HCT116 (cell line): Measurements from ENCODE around the gene BBS10. TPM values are rescaled to one million over a fixed set of nuclear protein-coding genes. Genes with fewer than 3 reads are reported as not detected.

Experiments used
- ATAC-seq: fragments of 200-7000 bp; cut with Tn5 transposase; 2 replicates; pipeline ENCODE4 v1.9.1; 2020; ENCODE audit warnings: mild to moderate bottlenecking, moderate library complexity
- BruUV-seq: library from RNA; stranded (reverse); fragments of 400-500 nt; replicated peaks from 2 replicates; lab custom pipeline; 2021; lab: Mats Ljungman, UMichigan
- CTCF ChIA-PET: fragments of 300-600 bp; sonication (Branson Sonifier 250); formaldehyde crosslinking; loops from one replicate; lab custom pipeline; 2021; ENCODE audit warnings: antibody characterized with exemption; lab: Charles Lee
- POLR2A ChIA-PET: fragments of 300-600, 350-600 bp; sonication (Branson Sonifier 250); formaldehyde crosslinking; loops from one replicate; lab custom pipeline; 2021; ENCODE audit warnings: antibody characterized with exemption; lab: Charles Lee
- RAD21 ChIA-PET, 2 experiments: fragments of 300-600 bp; sonication (Branson Sonifier 250); formaldehyde crosslinking; loops; one replicate each; lab custom pipeline; 2023; ENCODE audit warnings: low total read pairs in 2 of 2; ENCODE audit not compliant: uncharacterized antibody in 2 of 2, unreplicated experiment in 2 of 2, low non-redundant PET in 1 of 2; lab: Charles Lee
- DNase-seq: peaks from one replicate; pipeline ENCODE4 v3.0.0-alpha.2; 2010; ENCODE audit warnings: low read depth, low spot score
- H2AFZ ChIP-seq: fragments of 200-600 bp; shearing (Covaris generic), sonication (generic); 2 replicates; pipeline ENCODE4 v1.6.1; 2017; ENCODE audit warnings: low read depth, mixed run types, mixed read lengths, antibody characterized with exemption, low read length; ENCODE audit not compliant: poor library complexity, severe bottlenecking
- H3K27ac ChIP-seq: 2 replicates; pipeline ENCODE4 v1.5.1; 2012; ENCODE audit warnings: low read depth, low read length
- H3K27me3 ChIP-seq: fragments of 200-600 bp; sonication (generic); 2 replicates; pipeline ENCODE4 v1.6.1; 2016; ENCODE audit warnings: mixed run types, low read length, mixed read lengths; ENCODE audit not compliant: insufficient read depth
- H3K36me3 ChIP-seq, 2 experiments: fragments of 200-500 bp in 1 of 2; fragments of 200-600 bp in 1 of 2; sonication (Bioruptor generic) in 1 of 2; sonication (generic) in 1 of 2; 2 replicates each; pipeline versions ENCODE4 v1.5.1 to v1.6.1; 2014 to 2016; ENCODE audit warnings: low read length in 2 of 2, inconsistent platforms in 1 of 2, mixed read lengths in 1 of 2, mixed run types in 1 of 2; ENCODE audit not compliant: insufficient read depth in 2 of 2, control insufficient read depth in 1 of 2
- H3K4me1 ChIP-seq, 2 experiments: fragments of 200-600 bp in 1 of 2; sonication (generic) in 1 of 2; 2 replicates each; pipeline versions ENCODE4 v1.5.1 to v1.6.1; 2012 to 2017; ENCODE audit warnings: low read length in 2 of 2, inconsistent platforms in 1 of 2, mild to moderate bottlenecking in 1 of 2, mixed read lengths in 1 of 2, mixed run types in 1 of 2, moderate library complexity in 1 of 2; ENCODE audit not compliant: insufficient read depth in 2 of 2, control insufficient read depth in 1 of 2
- H3K4me2 ChIP-seq: fragments of 200-600 bp; sonication (generic); 2 replicates; pipeline ENCODE4 v1.6.1; 2017; ENCODE audit warnings: mixed run types, low read length, mixed read lengths
- H3K4me3 ChIP-seq, 2 experiments: fragments of 200-600 bp in 1 of 2; sonication (generic) in 1 of 2; replicated peaks in 1 of 2; 2 replicates each; pipeline ENCODE4 v1.5.1; 2011 to 2016; ENCODE audit warnings: low read length in 2 of 2, control low read depth in 1 of 2, low read depth in 1 of 2, mild to moderate bottlenecking in 1 of 2, mixed read lengths in 1 of 2, mixed run types in 1 of 2
- H3K79me2 ChIP-seq: fragments of 200-600 bp; sonication (generic); 2 replicates; pipeline ENCODE4 v1.6.1; 2017; ENCODE audit warnings: mild to moderate bottlenecking, mixed run types, low read length, moderate library complexity, mixed read lengths; ENCODE audit not compliant: insufficient read depth
- H3K9ac ChIP-seq: fragments of 200-600 bp; sonication (generic); 2 replicates; pipeline ENCODE4 v1.6.1; 2016; ENCODE audit warnings: low read length, mixed read lengths
- H3K9me2 ChIP-seq: fragments of 200-600 bp; sonication (generic), shearing (Covaris generic); 2 replicates; pipeline ENCODE4 v1.6.1; 2017; ENCODE audit warnings: mixed run types, mild to moderate bottlenecking, moderate library complexity; ENCODE audit not compliant: insufficient read depth
- H3K9me3 ChIP-seq, 2 experiments: fragments of 200-500 bp in 1 of 2; fragments of 200-600 bp in 1 of 2; sonication (Bioruptor generic) in 1 of 2; sonication (generic) in 1 of 2; 2 replicates each; pipeline ENCODE4 v1.6.1; 2014 to 2017; ENCODE audit warnings: low read length in 2 of 2, mixed read lengths in 2 of 2, inconsistent platforms in 1 of 2, low read depth in 1 of 2, mild to moderate bottlenecking in 1 of 2, mixed run types in 1 of 2, moderate library complexity in 1 of 2; ENCODE audit not compliant: control insufficient read depth in 1 of 2, insufficient read depth in 1 of 2
- H4K20me1 ChIP-seq: fragments of 200-600 bp; sonication (generic), shearing (Covaris generic); 2 replicates; pipeline ENCODE4 v1.6.1; 2017; ENCODE audit warnings: mixed run types, mild to moderate bottlenecking, moderate library complexity; ENCODE audit not compliant: insufficient read depth
- CTCF ChIP-seq, 3 experiments: fragments of 200-600 bp in 1 of 3; sonication (generic) in 1 of 3; IDR thresholded peaks in 2 of 3; conservative IDR thresholded peaks in 1 of 3; 2 replicates each; pipeline ENCODE4 v1.5.1; 2012 to 2017; ENCODE audit warnings: low read depth in 2 of 3, low read length in 2 of 3, antibody characterized with exemption in 1 of 3, borderline replicate concordance in 1 of 3, control low read depth in 1 of 3, mild to moderate bottlenecking in 1 of 3, mixed read lengths in 1 of 3, mixed run types in 1 of 3, moderate library complexity in 1 of 3; ENCODE audit not compliant: insufficient read depth in 1 of 3
- EGR1 ChIP-seq: IDR thresholded peaks from 2 replicates; pipeline ENCODE4 v1.6.1; 2012; ENCODE audit warnings: low read depth
- ELF1 ChIP-seq: IDR thresholded peaks from 2 replicates; pipeline ENCODE4 v1.6.1; 2012; ENCODE audit warnings: low read depth, borderline replicate concordance
- EZH2 ChIP-seq: fragments of 200-600 bp; sonication (generic); IDR thresholded peaks from 2 replicates; pipeline ENCODE4 v1.6.1; 2017; ENCODE audit warnings: antibody characterized with exemption, mixed run types
- FOSL1 ChIP-seq: IDR thresholded peaks from 2 replicates; pipeline ENCODE4 v1.6.1; 2012; ENCODE audit warnings: low read depth
- POLR2AphosphoS5 ChIP-seq: IDR thresholded peaks from 2 replicates; pipeline ENCODE4 v1.6.1; 2011; ENCODE audit warnings: mild to moderate bottlenecking, low read depth, low read length, moderate library complexity
- REST ChIP-seq: IDR thresholded peaks from 2 replicates; pipeline ENCODE4 v1.6.1; 2012; ENCODE audit warnings: low read depth
- SP1 ChIP-seq: IDR thresholded peaks from 2 replicates; pipeline ENCODE4 v1.6.1; 2012; ENCODE audit warnings: low read depth
- SRF ChIP-seq: IDR thresholded peaks from 2 replicates; pipeline ENCODE4 v1.6.1; 2012; ENCODE audit warnings: low read depth
- TCF7L2 ChIP-seq: IDR thresholded peaks from 2 replicates; pipeline ENCODE4 v1.7.0; 2011; ENCODE audit warnings: borderline replicate concordance, inconsistent platforms; ENCODE audit not compliant: insufficient read depth, insufficient read length; ENCODE audit errors: extremely low read depth
- ZFX ChIP-seq: fragments of 450-650 bp; IDR thresholded peaks from 2 replicates; pipeline ENCODE4 v1.6.1; 2017
- ZNF274 ChIP-seq: fragments of 200-500 bp; sonication (Bioruptor generic); IDR thresholded peaks from 2 replicates; pipeline ENCODE4 v1.6.1; 2014; ENCODE audit warnings: mild to moderate bottlenecking, low read depth, low read length, inconsistent platforms
- intact Hi-C: fragments of 100-400 bp; cut with micrococcal nuclease; formaldehyde crosslinking; loops from 2 replicates; pipeline ENCODE4 v1.10.0; 2022
- total RNA-seq: library from RNA; stranded (reverse); gene quantifications from one replicate; pipeline ENCODE4 v1.2.1, GENCODE V29; 2021; ENCODE audit not compliant: unreplicated experiment
- TF ChIP-seq, protein P1 (sequence below): IDR thresholded peaks from 2 replicates; pipeline ENCODE4 v1.6.1; 2011; ENCODE audit warnings: mild to moderate bottlenecking, low read length, moderate library complexity; ENCODE audit not compliant: insufficient replicate concordance; ENCODE audit errors: extremely low read depth

BBS10 gene
- total RNA-seq, 1 experiment from 2014 or later, result 27.1 TPM

DNA sequence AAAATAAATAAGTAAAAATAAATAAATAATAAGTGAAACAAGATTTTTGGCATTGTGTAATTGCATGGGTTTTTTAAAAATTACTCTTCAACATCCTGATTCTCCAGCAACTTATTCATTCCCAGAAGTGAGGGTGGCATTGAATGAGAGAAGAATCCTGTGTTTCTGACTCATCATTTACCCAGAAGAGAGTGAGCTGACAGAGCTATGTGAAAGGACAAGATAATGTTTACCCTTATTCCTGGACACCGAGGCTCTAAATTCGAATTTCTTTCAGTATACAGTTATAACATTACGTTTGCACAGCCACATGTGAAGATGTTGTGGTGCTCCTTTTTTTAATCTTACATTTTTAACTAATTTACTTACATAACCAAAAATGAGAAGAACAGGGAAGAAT is 36.4 kb downstream of the BBS10 start:
- no peaks in the 10 kb centered on the region for H4K20me1 ChIP-seq
- ChIA-PET POLR2A (no interaction called here), CTCF (no interaction called here), RAD21 (no interaction called here)
- peaks cover 0 to 7% of the 10 kb centered on the region in 2 experiments; a peak in 1 of 4 replicates for H3K4me1 ChIP-seq
- H2AFZ ChIP-seq, result no peak overlapping the region
- no peaks in the 10 kb centered on the region for H3K79me2 ChIP-seq
- no peaks in the 10 kb centered on the region for H3K9me3 ChIP-seq
- H3K9me2 ChIP-seq, result no peaks in the 10 kb centered on the region
- H3K27me3 ChIP-seq, result no peaks in the 10 kb centered on the region
- no peak overlapping the region for H3K4me2 ChIP-seq
- no peak for TF ChIP-seq ZFX
- TF ChIP-seq CTCF (IDR thresholded peaks at IDR 0.05 in 2 of 3, conservative IDR thresholded peaks at IDR 0.05 in 1 of 3; ENCODE audit: borderline replicate concordance in 1 of 3, insufficient read depth in 1 of 3, low read depth in 2 of 3, low read length in 2 of 3), result no peak
- TF ChIP-seq SP1, result no peak
- no peak for TF ChIP-seq POLR2AphosphoS5
- TF ChIP-seq FOSL1, result no peak
- TF ChIP-seq, protein P1, sequence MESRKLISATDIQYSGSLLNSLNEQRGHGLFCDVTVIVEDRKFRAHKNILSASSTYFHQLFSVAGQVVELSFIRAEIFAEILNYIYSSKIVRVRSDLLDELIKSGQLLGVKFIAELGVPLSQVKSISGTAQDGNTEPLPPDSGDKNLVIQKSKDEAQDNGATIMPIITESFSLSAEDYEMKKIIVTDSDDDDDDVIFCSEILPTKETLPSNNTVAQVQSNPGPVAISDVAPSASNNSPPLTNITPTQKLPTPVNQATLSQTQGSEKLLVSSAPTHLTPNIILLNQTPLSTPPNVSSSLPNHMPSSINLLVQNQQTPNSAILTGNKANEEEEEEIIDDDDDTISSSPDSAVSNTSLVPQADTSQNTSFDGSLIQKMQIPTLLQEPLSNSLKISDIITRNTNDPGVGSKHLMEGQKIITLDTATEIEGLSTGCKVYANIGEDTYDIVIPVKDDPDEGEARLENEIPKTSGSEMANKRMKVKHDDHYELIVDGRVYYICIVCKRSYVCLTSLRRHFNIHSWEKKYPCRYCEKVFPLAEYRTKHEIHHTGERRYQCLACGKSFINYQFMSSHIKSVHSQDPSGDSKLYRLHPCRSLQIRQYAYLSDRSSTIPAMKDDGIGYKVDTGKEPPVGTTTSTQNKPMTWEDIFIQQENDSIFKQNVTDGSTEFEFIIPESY, result no peak
- TF ChIP-seq SRF, result no peak
- no peak for TF ChIP-seq ELF1
- TF ChIP-seq ZNF274, result no peak
- TF ChIP-seq EGR1, result no peak
- TF ChIP-seq EZH2, result no peak
- no peak for TF ChIP-seq TCF7L2
- no peak for TF ChIP-seq REST
- no peak overlapping the region for H3K27ac ChIP-seq
- intact Hi-C loops, result no loop called here
- no peak overlapping the region for H3K4me3 ChIP-seq
- no peaks in the 10 kb centered on the region for H3K36me3 ChIP-seq
- H3K9ac ChIP-seq, result no peak overlapping the region
- ATAC-seq (no peak), DNase-seq (no peak)
- BruUV-seq, result no TSS peak
